Muscle layer of duodenum (tissue), 2 donors: Measurements from ENCODE around the gene RTCA.
"Not testable (repeated sequence)": the region's sequence is repeated elsewhere in the genome, so short reads cannot be mapped to it uniquely, and the experiment has no call there.

Experiments
- H3K27ac ChIP-seq: one replicate; pipeline ENCODE4 v1.7.0; 2013; ENCODE audit warnings: mild to moderate bottlenecking, low read length
- H3K27me3 ChIP-seq: one replicate; pipeline ENCODE4 v1.7.0; 2013; ENCODE audit warnings: low read depth, mild to moderate bottlenecking, control low read depth, low read length
- H3K36me3 ChIP-seq, 2 donors: one replicate each; pipeline ENCODE4 v1.7.0; 2013; ENCODE audit warnings: low read length in 2 of 2, control low read depth in 1 of 2, mild to moderate bottlenecking in 1 of 2; ENCODE audit not compliant: insufficient read depth in 2 of 2, control insufficient read depth in 1 of 2
- H3K4me1 ChIP-seq, 2 donors: one replicate each; pipeline ENCODE4 v1.7.0; 2013; ENCODE audit warnings: low read length in 2 of 2, mild to moderate bottlenecking in 2 of 2, control low read depth in 1 of 2, moderate library complexity in 1 of 2; ENCODE audit not compliant: insufficient read depth in 2 of 2, control insufficient read depth in 1 of 2
- H3K4me3 ChIP-seq, 2 donors: one replicate each; pipeline ENCODE4 v1.7.0; 2013; ENCODE audit warnings: low read length in 2 of 2, low read depth in 1 of 2, mild to moderate bottlenecking in 1 of 2
- H3K9me3 ChIP-seq, 2 donors: one replicate each; pipeline ENCODE4 v1.7.0; 2013; ENCODE audit warnings: low read length in 2 of 2, control low read depth in 1 of 2, mild to moderate bottlenecking in 1 of 2; ENCODE audit not compliant: control insufficient read depth in 1 of 2
- donor health status: healthy.

Gene RTCA

DNA sequence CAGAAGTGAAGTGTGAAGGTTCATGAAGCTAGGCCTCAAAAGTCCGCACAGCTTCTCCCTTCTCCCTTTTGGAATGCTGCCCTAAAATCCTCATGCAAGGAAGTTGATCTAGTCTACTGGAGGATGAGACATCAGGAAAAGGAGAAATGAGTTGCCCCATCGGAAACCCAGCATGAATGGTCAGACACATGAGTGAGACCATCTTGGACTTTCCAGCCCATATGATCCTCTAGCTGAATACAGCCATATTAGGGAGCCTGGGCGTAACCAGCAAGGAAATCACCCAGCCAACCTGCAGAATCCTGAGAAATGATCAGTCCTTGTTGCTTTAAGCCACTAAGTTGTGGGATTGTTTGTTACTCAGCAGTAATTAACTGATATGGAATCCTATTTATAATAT, 28.9 kb upstream of the RTCA start:
- Histone ChIP-seq H3K4me1 (no peaks in the 10 kb centered on the region), H3K27ac (no peak overlapping the region), H3K9me3 (no peaks in the 10 kb centered on the region), H3K27me3 (no peaks in the 10 kb centered on the region), H3K36me3 (peaks cover 15 to 29% of the 10 kb centered on the region in 2 donors), H3K4me3 (no peak overlapping the region)

DNA sequence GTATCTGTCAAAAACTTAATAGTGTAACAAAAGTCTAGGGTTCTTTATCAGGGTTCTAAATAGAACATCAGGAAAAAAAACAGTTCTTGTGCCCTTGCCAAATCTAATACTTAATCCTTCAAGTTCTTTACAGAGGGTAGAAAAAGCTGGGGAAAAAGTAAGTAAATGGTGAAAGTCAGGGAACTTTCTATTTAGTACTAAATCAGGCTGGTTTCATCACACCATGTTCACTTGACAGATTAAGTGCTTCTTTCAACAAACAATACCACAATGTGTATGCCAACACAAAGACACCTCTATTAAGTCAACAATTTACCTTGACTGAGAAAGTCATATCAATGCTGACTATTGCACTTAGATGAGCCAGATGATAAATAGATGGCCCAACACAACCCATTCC, 26.1 kb upstream of the RTCA start:
- Histone ChIP-seq H3K9me3 (no peaks in the 10 kb centered on the region), H3K27ac (no peak overlapping the region), H3K4me1 (no peaks in the 10 kb centered on the region), H3K36me3 (peaks cover 13 to 15% of the 10 kb centered on the region in 2 donors), H3K4me3 (no peak overlapping the region), H3K27me3 (no peaks in the 10 kb centered on the region)

DNA sequence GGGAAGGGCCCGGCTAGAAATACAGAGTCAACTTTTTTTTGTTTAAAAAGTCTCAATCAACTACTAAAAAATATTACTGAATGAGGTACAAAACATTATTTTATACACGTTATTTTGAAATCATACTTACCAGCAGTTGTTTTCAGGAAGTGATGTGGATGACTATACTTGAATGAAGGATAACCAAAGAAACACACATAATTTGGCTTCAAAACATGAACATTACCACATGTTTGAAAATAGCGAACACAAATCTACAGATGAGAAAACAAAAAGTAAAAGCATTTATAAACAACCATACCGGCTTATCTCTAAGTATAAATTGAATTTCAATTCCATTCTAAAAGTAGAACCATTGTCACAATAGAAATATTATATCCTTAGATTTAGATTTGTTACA, 25.4 kb upstream of the RTCA start:
- Histone ChIP-seq H3K4me1 (no peaks in the 10 kb centered on the region), H3K27me3 (no peaks in the 10 kb centered on the region), H3K36me3 (peaks cover 13 to 14% of the 10 kb centered on the region in 2 donors), H3K27ac (no peak overlapping the region), H3K4me3 (no peak overlapping the region), H3K9me3 (no peaks in the 10 kb centered on the region)

DNA sequence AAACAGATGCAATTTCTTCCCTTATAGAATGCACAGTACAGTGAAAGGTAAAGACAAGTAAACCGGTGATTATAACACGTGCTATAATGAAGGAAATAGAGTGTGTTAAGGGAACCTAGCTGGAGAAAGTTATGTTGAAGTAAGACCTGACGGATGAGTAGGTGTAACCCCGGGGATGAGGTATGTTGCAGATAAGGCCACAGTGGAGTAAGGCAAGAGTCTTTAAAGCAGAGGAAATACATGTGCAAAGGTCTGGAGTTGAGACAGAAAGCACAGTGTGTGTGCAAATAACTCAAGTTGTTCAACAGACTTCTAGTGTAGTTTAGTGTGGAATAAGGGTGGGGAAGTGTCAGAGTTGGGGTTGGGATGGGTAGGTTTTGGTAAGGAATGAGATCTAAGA, 19.3 kb upstream of the RTCA start:
- Histone ChIP-seq H3K9me3 (no peaks in the 10 kb centered on the region), H3K27ac (no peak overlapping the region), H3K36me3 (no peaks in the 10 kb centered on the region), H3K27me3 (no peaks in the 10 kb centered on the region), H3K4me3 (no peak overlapping the region), H3K4me1 (peaks cover 9 to 17% of the 10 kb centered on the region in 2 donors)

DNA sequence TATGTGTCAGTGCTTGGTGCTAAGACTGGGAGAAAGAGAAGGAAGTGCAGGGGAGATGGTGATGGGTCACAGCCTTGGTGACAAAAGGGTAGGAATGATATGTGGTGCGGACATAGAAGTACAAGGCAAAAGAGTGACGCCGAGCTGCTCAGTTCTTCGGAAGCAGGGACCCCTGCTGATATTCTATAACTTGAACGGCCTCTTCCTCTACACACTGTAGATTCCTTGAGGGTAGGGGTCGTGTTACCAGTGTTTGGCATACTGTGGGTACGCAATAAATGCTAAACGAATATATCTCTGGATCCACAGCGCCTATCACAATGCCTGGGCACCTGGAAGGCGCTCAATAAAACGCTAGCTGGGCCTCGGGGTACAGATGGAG, 16.9 kb upstream of the RTCA start:
- Histone ChIP-seq H3K4me3 (peak overlapping the region; percentile 77 to 95), H3K4me1 (peaks cover 9 to 17% of the 10 kb centered on the region in 2 donors), H3K27ac (peak overlapping the region; percentile 85), H3K9me3 (no peaks in the 10 kb centered on the region), H3K36me3 (no peaks in the 10 kb centered on the region), H3K27me3 (no peaks in the 10 kb centered on the region)

DNA sequence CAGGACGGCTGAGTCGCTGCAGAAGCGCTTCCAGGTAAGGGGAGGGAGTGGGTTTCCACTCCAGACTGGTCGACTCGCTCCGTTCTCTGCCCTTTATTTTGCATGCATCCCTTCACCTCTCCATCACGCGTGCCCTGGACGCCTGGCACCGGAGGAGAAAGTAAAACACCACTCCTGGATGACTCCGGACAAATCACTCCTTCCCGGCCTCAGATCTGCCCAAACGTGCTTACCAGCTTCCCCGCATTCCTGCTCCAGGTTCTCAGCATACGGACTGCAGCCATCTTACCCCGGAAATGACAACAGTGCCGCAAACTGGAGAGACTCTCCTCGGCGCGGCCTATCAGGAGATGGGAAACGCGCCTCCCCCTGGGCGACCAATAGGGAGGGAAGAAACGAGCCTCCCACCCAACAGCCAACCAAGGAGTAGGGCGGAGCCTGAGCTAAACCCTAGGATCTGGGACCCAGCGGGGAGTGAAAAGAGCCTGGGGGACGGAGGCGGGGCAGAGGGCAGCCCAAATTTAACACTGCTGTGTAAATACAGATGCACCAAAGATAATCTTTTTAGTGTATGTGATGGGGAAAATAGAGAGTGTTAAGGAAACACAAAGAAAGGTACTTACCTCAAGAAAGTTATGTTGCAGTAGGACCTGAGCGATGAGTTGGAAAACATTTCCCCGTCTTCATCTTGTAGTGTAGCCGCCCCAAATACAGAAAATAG, 16.3 kb upstream of the RTCA start, which contains the start of gene DBT:
Gene DBT, minus strand, starts transcription at position 298 of the 721 bp plus-strand sequence. Its CDS starts 14 bp downstream, at position 284.
- Histone ChIP-seq H3K4me1 (peaks cover 9 to 17% of the 10 kb centered on the region in 2 donors), H3K27ac (peak within 1 kb of the TSS; percentile 85), H3K36me3 (no peaks in the 10 kb centered on the region), H3K9me3 (no peaks in the 10 kb centered on the region), H3K27me3 (no peaks in the 10 kb centered on the region), H3K4me3 (peak within 1 kb of the TSS; percentile 77 to 95)

DNA sequence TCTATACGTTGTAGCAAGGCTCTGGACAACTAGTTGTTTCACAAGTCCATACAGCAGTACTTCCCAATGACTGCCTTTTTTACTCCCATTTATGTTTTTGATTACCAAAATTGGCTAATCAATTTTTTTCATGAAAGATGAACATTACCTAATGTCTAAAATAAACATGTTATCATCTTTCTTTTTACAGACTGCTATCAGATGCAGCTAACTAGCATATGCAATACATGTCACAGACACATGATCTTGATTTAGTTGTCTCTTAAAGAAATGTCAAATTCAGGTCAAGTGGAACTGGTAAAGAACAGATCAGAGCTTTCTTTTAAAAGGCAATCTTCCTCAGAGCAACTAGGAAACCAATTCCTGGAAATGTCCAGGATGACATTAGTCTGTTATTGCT, 15.8 kb upstream of the RTCA start:
- H3K27me3 ChIP-seq = no peaks in the 10 kb centered on the region
- H3K4me3 ChIP-seq = peak overlapping the region; percentile 77 to 95

DNA sequence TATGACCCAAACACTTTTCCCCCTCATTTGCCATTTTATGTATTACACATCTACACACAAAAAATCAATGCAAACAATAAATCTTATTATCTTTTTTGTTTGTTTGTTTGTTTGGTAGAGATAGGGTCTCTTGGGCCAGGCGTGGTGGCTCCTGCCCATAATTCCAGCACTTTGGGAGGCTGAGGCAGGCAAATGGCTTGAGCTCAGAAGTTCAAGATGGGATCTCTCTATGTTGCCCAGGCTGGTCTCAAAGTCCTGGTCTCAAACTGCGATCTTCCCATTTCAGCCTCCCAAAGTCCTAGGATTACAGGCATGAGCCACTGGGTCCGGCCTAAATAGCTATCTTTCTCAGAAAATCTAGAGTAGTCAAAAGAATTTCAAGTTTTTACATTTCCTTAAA, 15.2 kb upstream of the RTCA start:
- no peak overlapping the region for H3K27ac ChIP-seq
- H3K27me3 ChIP-seq = no peaks in the 10 kb centered on the region
- no peaks in the 10 kb centered on the region for H3K9me3 ChIP-seq
- no peaks in the 10 kb centered on the region for H3K36me3 ChIP-seq
- no peak overlapping the region for H3K4me3 ChIP-seq
- H3K4me1 ChIP-seq = peaks cover 9 to 17% of the 10 kb centered on the region in 2 donors

More for the DNA sequence above, 15.8 kb upstream of the RTCA start:
- H3K27ac ChIP-seq = peak overlapping the region; percentile 85
- no peaks in the 10 kb centered on the region for H3K9me3 ChIP-seq
- no peaks in the 10 kb centered on the region for H3K36me3 ChIP-seq
- H3K4me1 ChIP-seq = peaks cover 9 to 17% of the 10 kb centered on the region in 2 donors

DNA sequence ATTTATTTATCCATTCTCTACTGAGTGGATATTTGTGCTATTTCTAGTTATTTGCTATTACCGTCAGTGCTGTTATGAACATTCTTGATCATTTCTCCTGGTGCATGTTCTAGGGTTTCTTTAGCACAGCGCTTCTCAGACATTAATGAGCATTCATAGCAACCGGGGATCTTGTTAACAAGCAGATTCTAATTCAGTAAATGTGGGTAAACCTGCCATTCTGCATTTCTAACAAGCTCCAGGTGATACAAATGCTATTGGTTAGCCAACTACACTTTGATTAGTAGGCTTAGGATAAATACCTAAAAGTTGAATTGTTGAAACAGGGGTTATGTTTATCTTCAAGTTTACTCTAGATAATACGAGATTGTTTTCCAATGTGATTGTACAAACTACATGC, 13.1 kb upstream of the RTCA start:
- Histone ChIP-seq H3K27me3 (no peaks in the 10 kb centered on the region), H3K9me3 (no peaks in the 10 kb centered on the region), H3K4me3 (no peak overlapping the region), H3K27ac (no peak overlapping the region), H3K4me1 (peaks cover 9% of the 10 kb centered on the region in 2 donors), H3K36me3 (no peaks in the 10 kb centered on the region)

DNA sequence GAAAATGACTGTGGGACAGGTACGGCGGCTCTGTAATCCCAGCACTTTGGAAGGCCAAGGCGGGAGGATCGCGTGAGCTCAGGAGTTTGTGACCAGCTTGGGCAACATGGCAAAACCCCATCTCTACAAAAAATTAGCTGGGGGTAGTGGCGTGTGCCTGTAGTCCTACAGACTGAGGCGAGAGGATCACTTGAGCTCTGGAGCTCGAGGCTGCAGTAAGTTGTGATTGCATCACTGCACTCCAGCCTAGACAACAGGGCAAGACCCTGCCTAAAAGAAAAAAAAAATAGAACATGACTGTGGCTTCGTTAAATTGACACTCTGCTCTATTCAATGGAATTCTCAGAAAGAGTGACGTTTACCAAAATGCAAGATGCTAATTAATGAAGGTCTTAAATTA, 12.5 kb upstream of the RTCA start:
- H3K4me1 ChIP-seq = peaks cover 6 to 7% of the 10 kb centered on the region in 2 donors
- no peak overlapping the region for H3K4me3 ChIP-seq
- no peaks in the 10 kb centered on the region for H3K27me3 ChIP-seq
- no peaks in the 10 kb centered on the region for H3K9me3 ChIP-seq
- no peak overlapping the region for H3K27ac ChIP-seq
- no peaks in the 10 kb centered on the region for H3K36me3 ChIP-seq

DNA sequence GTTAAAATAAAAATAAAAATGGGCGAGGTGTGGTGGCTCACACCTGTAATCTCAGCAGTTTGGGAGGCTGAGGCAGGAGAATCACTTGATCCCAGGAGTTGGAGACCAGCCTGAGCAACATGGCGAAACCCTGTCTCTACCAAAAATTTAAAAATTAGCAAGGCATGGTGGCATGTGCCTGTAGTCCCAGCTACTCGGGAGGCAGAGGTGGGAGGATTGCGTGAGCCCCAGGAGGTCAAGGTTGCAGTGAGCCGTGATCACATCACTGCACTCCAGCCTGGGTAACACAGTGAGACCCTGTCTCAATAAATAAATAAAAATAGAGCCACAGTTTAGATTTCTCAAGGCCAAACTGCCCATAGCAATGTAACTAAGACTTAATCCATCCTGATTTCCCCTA, 9.7 kb upstream of the RTCA start:
- not testable (repeated sequence) for H3K27ac ChIP-seq, H3K36me3 ChIP-seq, H3K27me3 ChIP-seq, H3K4me1 ChIP-seq, H3K4me3 ChIP-seq, H3K9me3 ChIP-seq

DNA sequence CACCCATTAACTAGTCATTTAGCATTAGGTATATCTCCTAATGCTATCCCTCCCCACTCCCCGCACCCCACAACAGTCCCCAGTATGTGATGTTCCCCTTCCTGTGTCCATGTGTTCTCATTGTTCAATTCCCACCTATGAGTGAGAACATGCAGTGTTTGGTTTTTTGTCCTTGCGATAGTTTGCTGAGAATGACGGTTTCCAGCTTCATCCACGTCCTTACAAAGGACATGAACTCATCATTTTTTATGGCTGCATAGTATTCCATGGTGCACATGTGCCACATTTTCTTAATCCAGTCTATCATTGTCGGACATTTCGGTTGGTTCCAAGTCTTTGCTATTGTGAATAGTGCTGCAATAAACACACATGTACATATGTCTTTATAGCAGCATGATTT, 7.6 kb upstream of the RTCA start:
- H3K27me3 ChIP-seq, H3K4me3 ChIP-seq, H3K27ac ChIP-seq, H3K36me3 ChIP-seq, H3K4me1 ChIP-seq, H3K9me3 ChIP-seq: not testable (repeated sequence)
